ENCODE results near the gene HACD2.

Gene HACD2

GRCh38 chr3:123523023-123523412 is 61.8 kb downstream of the HACD2 start:
- Histone ChIP-seq H3K4ac (ENCODE audit: low read depth, low read length) (no peak overlapping the region), H4K12ac (ENCODE audit: low read depth, low read length) (no peak overlapping the region), H3K36me3 (ENCODE audit: control insufficient read depth in 1 of 2, insufficient read depth in 2 of 2, low read length in 2 of 2) (peaks cover 15 to 22% of the 10 kb centered on the region in 2 experiments), H3K18ac (ENCODE audit: low read length) (no peak overlapping the region), H3K27me3 (ENCODE audit: insufficient read depth, low read length) (no peaks in the 10 kb centered on the region), H4K91ac (ENCODE audit: low read depth, low read length) (no peak overlapping the region), H3K4me3 (ENCODE audit: low read depth, low read length) (no peak overlapping the region), H2BK120ac (ENCODE audit: insufficient read depth, low read length, poor library complexity) (no peak overlapping the region), H2BK12ac (ENCODE audit: low read length) (no peak overlapping the region), H3K9ac (ENCODE audit: low read length) (no peak overlapping the region), H3K14ac (ENCODE audit: low read length) (no peak overlapping the region), H3K9me3 (ENCODE audit: insufficient read depth, low read depth, low read length) (no peaks in the 10 kb centered on the region), H4K8ac (ENCODE audit: low read depth, low read length) (no peak overlapping the region), H3K4me2 (ENCODE audit: low read length) (no peak overlapping the region), H2AFZ (ENCODE audit: insufficient read depth, low read length, poor library complexity) (no peak overlapping the region), H2BK5ac (ENCODE audit: low read depth, low read length, poor library complexity) (no peak overlapping the region), H3K27ac (ENCODE audit: low read depth, low read length) (no peak overlapping the region), H3K23ac (ENCODE audit: low read length) (no peak overlapping the region), H3K4me1 (ENCODE audit: control insufficient read depth in 1 of 2, insufficient read depth in 2 of 2, low read length in 2 of 2) (no peaks in the 10 kb centered on the region), H3K79me1 (ENCODE audit: low read length) (no peaks in the 10 kb centered on the region), H3K79me2 (ENCODE audit: control insufficient read depth, insufficient read depth, low read length, poor library complexity) (no peaks in the 10 kb centered on the region), H2AK5ac (ENCODE audit: low read length) (no peak overlapping the region)
- WGBS (ENCODE audit: extremely low coverage, insufficient coverage, insufficient read length) = no CpG with 5 or more reads among the region's 11 CpGs
- no peak for DNase-seq

- no peak for DNase-seq
- Histone ChIP-seq H3K18ac (ENCODE audit: low read length) (no peak overlapping the region), H3K79me2 (ENCODE audit: control insufficient read depth, insufficient read depth, low read length, poor library complexity) (no peaks in the 10 kb centered on the region), H3K9ac (ENCODE audit: low read length) (no peak overlapping the region), H2BK5ac (ENCODE audit: low read depth, low read length, poor library complexity) (no peak overlapping the region), H3K4me2 (ENCODE audit: low read length) (no peak overlapping the region), H4K12ac (ENCODE audit: low read depth, low read length) (no peak overlapping the region), H3K79me1 (ENCODE audit: low read length) (no peaks in the 10 kb centered on the region), H3K4ac (ENCODE audit: low read depth, low read length) (no peak overlapping the region), H4K8ac (ENCODE audit: low read depth, low read length) (no peak overlapping the region), H2AK5ac (ENCODE audit: low read length) (no peak overlapping the region), H3K23ac (ENCODE audit: low read length) (no peak overlapping the region), H3K14ac (ENCODE audit: low read length) (no peak overlapping the region), H3K36me3 (ENCODE audit: control insufficient read depth in 1 of 2, insufficient read depth in 2 of 2, low read length in 2 of 2) (peaks cover 11 to 18% of the 10 kb centered on the region in 2 experiments), H2AFZ (ENCODE audit: insufficient read depth, low read length, poor library complexity) (no peak overlapping the region), H3K27me3 (ENCODE audit: insufficient read depth, low read length) (no peaks in the 10 kb centered on the region), H3K4me1 (ENCODE audit: control insufficient read depth in 1 of 2, insufficient read depth in 2 of 2, low read length in 2 of 2) (no peaks in the 10 kb centered on the region), H2BK12ac (ENCODE audit: low read length) (no peak overlapping the region), H3K27ac (ENCODE audit: low read depth, low read length) (no peak overlapping the region), H3K4me3 (ENCODE audit: low read depth, low read length) (no peak overlapping the region), H3K9me3 (ENCODE audit: insufficient read depth, low read depth, low read length) (no peaks in the 10 kb centered on the region), H2BK120ac (ENCODE audit: insufficient read depth, low read length, poor library complexity) (no peak overlapping the region), H4K91ac (ENCODE audit: low read depth, low read length) (no peak overlapping the region)
- WGBS (ENCODE audit: extremely low coverage, insufficient coverage, insufficient read length) = no CpG with 5 or more reads among the region's 4 CpGs
Measured at GRCh38 chr3:123522320-123523022, 62.4 kb downstream of the HACD2 start.

- no CpG with 5 or more reads among the region's 3 CpGs for WGBS (ENCODE audit: extremely low coverage, insufficient coverage, insufficient read length)
Measured at GRCh38 chr3:123521179-123521969, 63.5 kb downstream of the HACD2 start.

DNA sequence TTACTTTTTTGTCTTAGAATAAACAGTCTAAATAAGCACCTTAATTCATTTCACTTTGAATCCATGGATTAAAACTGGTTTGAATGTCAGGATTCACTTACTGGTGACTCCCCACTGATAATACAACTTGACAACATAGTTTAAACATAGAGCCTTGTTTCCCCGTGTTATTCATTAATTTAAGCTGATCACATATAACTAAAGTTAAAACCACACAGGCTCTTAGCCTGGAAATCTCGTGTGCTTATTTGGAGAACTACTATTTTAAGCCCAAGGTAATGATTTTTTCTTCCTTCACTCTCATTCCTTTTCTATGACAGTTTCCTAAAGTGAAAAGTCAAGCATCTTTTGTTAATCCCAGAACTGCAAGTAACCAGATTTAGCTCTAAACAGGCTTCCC is 64.2 kb downstream of the HACD2 start:
- H2AFZ ChIP-seq (ENCODE audit: insufficient read depth, low read length, poor library complexity) = no peak overlapping the region
- no peak overlapping the region for H4K12ac ChIP-seq (ENCODE audit: low read depth, low read length)
- no CpG with 5 or more reads among the region's 2 CpGs for WGBS (ENCODE audit: extremely low coverage, insufficient coverage, insufficient read length)
- H3K9ac ChIP-seq (ENCODE audit: low read length) = no peak overlapping the region
- no peak overlapping the region for H3K27ac ChIP-seq (ENCODE audit: low read depth, low read length)
- H2BK120ac ChIP-seq (ENCODE audit: insufficient read depth, low read length, poor library complexity) = no peak overlapping the region
- H3K79me1 ChIP-seq (ENCODE audit: low read length) = no peaks in the 10 kb centered on the region
- H2AK5ac ChIP-seq (ENCODE audit: low read length) = no peak overlapping the region
- no peak overlapping the region for H3K4me3 ChIP-seq (ENCODE audit: low read depth, low read length)
- H2BK5ac ChIP-seq (ENCODE audit: low read depth, low read length, poor library complexity) = no peak overlapping the region
- H3K36me3 ChIP-seq (ENCODE audit: control insufficient read depth in 1 of 2, insufficient read depth in 2 of 2, low read length in 2 of 2) = peaks cover 8 to 12% of the 10 kb centered on the region in 2 experiments
- no peaks in the 10 kb centered on the region for H3K4me1 ChIP-seq (ENCODE audit: control insufficient read depth in 1 of 2, insufficient read depth in 2 of 2, low read length in 2 of 2)
- no peaks in the 10 kb centered on the region for H3K9me3 ChIP-seq (ENCODE audit: insufficient read depth, low read depth, low read length)
- no peak overlapping the region for H4K8ac ChIP-seq (ENCODE audit: low read depth, low read length)
- H2BK12ac ChIP-seq (ENCODE audit: low read length) = no peak overlapping the region
- H3K79me2 ChIP-seq (ENCODE audit: control insufficient read depth, insufficient read depth, low read length, poor library complexity) = no peaks in the 10 kb centered on the region
- H3K14ac ChIP-seq (ENCODE audit: low read length) = no peak overlapping the region
- H3K23ac ChIP-seq (ENCODE audit: low read length) = no peak overlapping the region
- H3K27me3 ChIP-seq (ENCODE audit: insufficient read depth, low read length) = no peaks in the 10 kb centered on the region
- H3K18ac ChIP-seq (ENCODE audit: low read length) = no peak overlapping the region
- H4K91ac ChIP-seq (ENCODE audit: low read depth, low read length) = no peak overlapping the region
- H3K4me2 ChIP-seq (ENCODE audit: low read length) = no peak overlapping the region
- DNase-seq = no peak
- H3K4ac ChIP-seq (ENCODE audit: low read depth, low read length) = no peak overlapping the region

More at GRCh38 chr3:123521179-123521969, 63.5 kb downstream of the HACD2 start:
- Histone ChIP-seq H3K18ac (ENCODE audit: low read length) (no peak overlapping the region), H3K27ac (ENCODE audit: low read depth, low read length) (no peak overlapping the region), H2BK5ac (ENCODE audit: low read depth, low read length, poor library complexity) (no peak overlapping the region), H2AK5ac (ENCODE audit: low read length) (no peak overlapping the region), H3K14ac (ENCODE audit: low read length) (no peak overlapping the region), H2BK120ac (ENCODE audit: insufficient read depth, low read length, poor library complexity) (no peak overlapping the region), H4K8ac (ENCODE audit: low read depth, low read length) (no peak overlapping the region), H3K9ac (ENCODE audit: low read length) (no peak overlapping the region), H3K4ac (ENCODE audit: low read depth, low read length) (no peak overlapping the region), H3K4me1 (ENCODE audit: control insufficient read depth in 1 of 2, insufficient read depth in 2 of 2, low read length in 2 of 2) (no peaks in the 10 kb centered on the region), H2AFZ (ENCODE audit: insufficient read depth, low read length, poor library complexity) (no peak overlapping the region), H4K91ac (ENCODE audit: low read depth, low read length) (no peak overlapping the region), H3K4me3 (ENCODE audit: low read depth, low read length) (no peak overlapping the region), H3K36me3 (ENCODE audit: control insufficient read depth in 1 of 2, insufficient read depth in 2 of 2, low read length in 2 of 2) (peaks cover 11 to 14% of the 10 kb centered on the region in 2 experiments), H3K9me3 (ENCODE audit: insufficient read depth, low read depth, low read length) (no peaks in the 10 kb centered on the region), H3K27me3 (ENCODE audit: insufficient read depth, low read length) (no peaks in the 10 kb centered on the region), H4K12ac (ENCODE audit: low read depth, low read length) (no peak overlapping the region), H3K4me2 (ENCODE audit: low read length) (no peak overlapping the region), H3K79me1 (ENCODE audit: low read length) (no peaks in the 10 kb centered on the region), H3K23ac (ENCODE audit: low read length) (no peak overlapping the region), H3K79me2 (ENCODE audit: control insufficient read depth, insufficient read depth, low read length, poor library complexity) (no peaks in the 10 kb centered on the region), H2BK12ac (ENCODE audit: low read length) (no peak overlapping the region)
- DNase-seq = no peak

Data from trophoblast cell (in vitro differentiated cells and primary cell).